ENCODE results near the gene RASGRF2. TPM values are rescaled to one million over a fixed set of nuclear protein-coding genes. Genes with fewer than 3 reads are reported as not detected.

The RASGRF2 gene
- polyA plus RNA-seq, 2 of the 4 experiments (the other 2 are of a cell fraction): 1.4 to 2.1 TPM

- DNase-seq (ENCODE audit: low read depth in 1 of 2, low spot score in 1 of 2) (no peak), FAIRE-seq (no peak), ATAC-seq (no peak)
- 93% methylated on average over 1 of the region's 1 CpG for WGBS (ENCODE audit: missing lambda C conversion rate)
- POLR2A ChIA-PET: no interaction called here
- CTCF ChIA-PET: interaction anchor here (0.6 kb wide), 1 partner anchor 180 kb away, joined by 3 read pairs; no protein-coding TSS in a partner anchor
- Histone ChIP-seq H3K27ac (no peak overlapping the region), H3K9me3 (peaks cover 3% of the 10 kb centered on the region; the same call in 2 of the 3 replicates), H3K4me2 (no peak overlapping the region), H3K4me3 (no peak overlapping the region), H3K4me1 (no peaks in the 10 kb centered on the region)
- TF ChIP-seq CEBPB (IDR thresholded peaks at IDR 0.05) (no peak), EP300 (IDR thresholded peaks at IDR 0.05) (no peak), MYC (IDR thresholded peaks at IDR 0.05; ENCODE audit: borderline replicate concordance, low read length) (no peak), CHD2 (IDR thresholded peaks at IDR 0.05; ENCODE audit: low read length, partially characterized antibody) (no peak), NR3C1 (IDR thresholded peaks at IDR 0.05) (no peak), CBX8 (IDR thresholded peaks at IDR 0.05) (no peak), FOSL2 (IDR thresholded peaks at IDR 0.05) (no peak), FOSL2 (CRISPR knock-in tag; IDR thresholded peaks at IDR 0.05) (no peak), ESRRA (IDR thresholded peaks at IDR 0.05; ENCODE audit: borderline replicate concordance, low read length) (no peak), SREBF2 (IDR thresholded peaks at IDR 0.05) (no peak), ATOH8 (CRISPR knock-in tag; IDR thresholded peaks at IDR 0.05; ENCODE audit: low read depth) (no peak), SMC3 (IDR thresholded peaks at IDR 0.05) (no peak), POLR2A (IDR thresholded peaks at IDR 0.05; ENCODE audit: low read length) (no peak)
- TF ChIP-seq, protein P1, sequence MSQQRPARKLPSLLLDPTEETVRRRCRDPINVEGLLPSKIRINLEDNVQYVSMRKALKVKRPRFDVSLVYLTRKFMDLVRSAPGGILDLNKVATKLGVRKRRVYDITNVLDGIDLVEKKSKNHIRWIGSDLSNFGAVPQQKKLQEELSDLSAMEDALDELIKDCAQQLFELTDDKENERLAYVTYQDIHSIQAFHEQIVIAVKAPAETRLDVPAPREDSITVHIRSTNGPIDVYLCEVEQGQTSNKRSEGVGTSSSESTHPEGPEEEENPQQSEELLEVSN (IDR thresholded peaks at IDR 0.05; ENCODE audit: borderline replicate concordance, low read depth): no peak
These were observed 180.8 kb downstream of the RASGRF2 start for GRCh38 chr5:81140943-81141342.

DNA sequence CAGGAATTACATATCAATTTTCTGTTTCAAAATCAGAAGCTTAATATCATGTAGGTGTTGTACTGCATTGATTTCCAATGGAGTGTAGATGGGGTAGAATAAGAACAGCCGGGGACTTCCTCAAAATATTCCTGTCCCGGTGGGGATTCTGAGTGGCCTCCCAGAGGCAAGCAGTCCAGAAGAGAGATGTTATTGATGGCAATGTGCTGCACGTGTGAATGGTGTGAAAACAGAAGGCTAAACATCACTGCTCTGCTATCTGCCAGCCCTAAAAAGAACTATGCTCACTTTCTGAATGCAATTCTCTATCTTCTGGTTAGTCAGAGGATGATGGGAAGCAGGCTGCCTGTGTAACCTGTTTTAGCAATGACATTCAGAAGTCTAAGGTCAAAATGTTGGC, 181.9 kb downstream of the RASGRF2 start:
- DNase-seq (ENCODE audit: low read depth in 1 of 2, low spot score in 1 of 2) (no peak), FAIRE-seq (no peak), ATAC-seq (no peak)
- WGBS (ENCODE audit: missing lambda C conversion rate): 64% methylated on average over 3 of the region's 3 CpGs
- no peaks in the 10 kb centered on the region for H3K4me1 ChIP-seq
- H3K4me2 ChIP-seq: no peak overlapping the region
- POLR2A ChIA-PET: no interaction called here
- H3K4me3 ChIP-seq: no peak overlapping the region
- no peak overlapping the region for H3K27ac ChIP-seq
- CTCF ChIA-PET: no interaction called here
- no peaks in the 10 kb centered on the region for H3K9me3 ChIP-seq
- TF ChIP-seq MAZ (IDR thresholded peaks at IDR 0.05; ENCODE audit: borderline replicate concordance, low read depth, low read length): no peak
- no peak for TF ChIP-seq FOSB (CRISPR knock-in tag; IDR thresholded peaks at IDR 0.05)
- no peak for TF ChIP-seq KDM1A (IDR thresholded peaks at IDR 0.05; ENCODE audit: low read depth)
- no peak for TF ChIP-seq NR3C1 (IDR thresholded peaks at IDR 0.05)
- no peak for TF ChIP-seq HMGXB4 (CRISPR knock-in tag; IDR thresholded peaks at IDR 0.05; ENCODE audit: borderline replicate concordance)
- no peak for TF ChIP-seq RARB (CRISPR knock-in tag; IDR thresholded peaks at IDR 0.05)
- no peak for TF ChIP-seq POLR2AphosphoS2 (conservative IDR thresholded peaks at IDR 0.05; ENCODE audit: low read length)
- TF ChIP-seq CTCF (IDR thresholded peaks at IDR 0.05): no peak
- no peak for TF ChIP-seq CBX2 (IDR thresholded peaks at IDR 0.05; ENCODE audit: borderline replicate concordance, low read depth)
- no peak for TF ChIP-seq HEYL (CRISPR knock-in tag; IDR thresholded peaks at IDR 0.05)
- TF ChIP-seq KDM5A (IDR thresholded peaks at IDR 0.05): no peak
- no peak for TF ChIP-seq BHLHE40 (IDR thresholded peaks at IDR 0.05; ENCODE audit: low read depth, low read length)
- TF ChIP-seq, protein P2, sequence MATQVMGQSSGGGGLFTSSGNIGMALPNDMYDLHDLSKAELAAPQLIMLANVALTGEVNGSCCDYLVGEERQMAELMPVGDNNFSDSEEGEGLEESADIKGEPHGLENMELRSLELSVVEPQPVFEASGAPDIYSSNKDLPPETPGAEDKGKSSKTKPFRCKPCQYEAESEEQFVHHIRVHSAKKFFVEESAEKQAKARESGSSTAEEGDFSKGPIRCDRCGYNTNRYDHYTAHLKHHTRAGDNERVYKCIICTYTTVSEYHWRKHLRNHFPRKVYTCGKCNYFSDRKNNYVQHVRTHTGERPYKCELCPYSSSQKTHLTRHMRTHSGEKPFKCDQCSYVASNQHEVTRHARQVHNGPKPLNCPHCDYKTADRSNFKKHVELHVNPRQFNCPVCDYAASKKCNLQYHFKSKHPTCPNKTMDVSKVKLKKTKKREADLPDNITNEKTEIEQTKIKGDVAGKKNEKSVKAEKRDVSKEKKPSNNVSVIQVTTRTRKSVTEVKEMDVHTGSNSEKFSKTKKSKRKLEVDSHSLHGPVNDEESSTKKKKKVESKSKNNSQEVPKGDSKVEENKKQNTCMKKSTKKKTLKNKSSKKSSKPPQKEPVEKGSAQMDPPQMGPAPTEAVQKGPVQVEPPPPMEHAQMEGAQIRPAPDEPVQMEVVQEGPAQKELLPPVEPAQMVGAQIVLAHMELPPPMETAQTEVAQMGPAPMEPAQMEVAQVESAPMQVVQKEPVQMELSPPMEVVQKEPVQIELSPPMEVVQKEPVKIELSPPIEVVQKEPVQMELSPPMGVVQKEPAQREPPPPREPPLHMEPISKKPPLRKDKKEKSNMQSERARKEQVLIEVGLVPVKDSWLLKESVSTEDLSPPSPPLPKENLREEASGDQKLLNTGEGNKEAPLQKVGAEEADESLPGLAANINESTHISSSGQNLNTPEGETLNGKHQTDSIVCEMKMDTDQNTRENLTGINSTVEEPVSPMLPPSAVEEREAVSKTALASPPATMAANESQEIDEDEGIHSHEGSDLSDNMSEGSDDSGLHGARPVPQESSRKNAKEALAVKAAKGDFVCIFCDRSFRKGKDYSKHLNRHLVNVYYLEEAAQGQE (IDR thresholded peaks at IDR 0.05): no peak
- no peak for TF ChIP-seq JUNB (IDR thresholded peaks at IDR 0.05)
- no peak for TF ChIP-seq ZSCAN20 (CRISPR knock-in tag; IDR thresholded peaks at IDR 0.05)
- TF ChIP-seq, protein P1 (IDR thresholded peaks at IDR 0.05; ENCODE audit: borderline replicate concordance, low read depth): no peak
- TF ChIP-seq, protein P3, sequence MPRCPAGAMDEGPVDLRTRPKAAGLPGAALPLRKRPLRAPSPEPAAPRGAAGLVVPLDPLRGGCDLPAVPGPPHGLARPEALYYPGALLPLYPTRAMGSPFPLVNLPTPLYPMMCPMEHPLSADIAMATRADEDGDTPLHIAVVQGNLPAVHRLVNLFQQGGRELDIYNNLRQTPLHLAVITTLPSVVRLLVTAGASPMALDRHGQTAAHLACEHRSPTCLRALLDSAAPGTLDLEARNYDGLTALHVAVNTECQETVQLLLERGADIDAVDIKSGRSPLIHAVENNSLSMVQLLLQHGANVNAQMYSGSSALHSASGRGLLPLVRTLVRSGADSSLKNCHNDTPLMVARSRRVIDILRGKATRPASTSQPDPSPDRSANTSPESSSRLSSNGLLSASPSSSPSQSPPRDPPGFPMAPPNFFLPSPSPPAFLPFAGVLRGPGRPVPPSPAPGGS (IDR thresholded peaks at IDR 0.05): no peak

All from A549 (cell line).